Measurements from ENCODE around the gene KCTD10. TPM values are rescaled to one million over a fixed set of nuclear protein-coding genes. Genes with fewer than 3 reads are reported as not detected.
A peak's percentile ranks its signal among the peaks of the same experiment; 100 is the strongest.

Gene KCTD10
- total and polyA plus RNA-seq, 5 donors from 2014 or later: 26.4 to 38.7 (median 28.7) TPM

- Histone ChIP-seq H3K36me3 (ENCODE audit: control insufficient read depth, insufficient read depth, low read length) (peaks cover 91% of the 10 kb centered on the region), H3K9me3 (ENCODE audit: control insufficient read depth in 2 of 2, low read length in 2 of 2) (no peaks in the 10 kb centered on the region), H3K4me3 (ENCODE audit: low read depth, low read length) (no peak overlapping the region), H3K27me3 (ENCODE audit: control insufficient read depth, insufficient read depth, low read length) (no peaks in the 10 kb centered on the region), H3K4me1 (ENCODE audit: control insufficient read depth, insufficient read depth, low read length, poor library complexity, severe bottlenecking) (no peaks in the 10 kb centered on the region), H3K27ac (ENCODE audit: insufficient read depth, low read length, poor library complexity, severe bottlenecking) (no peak overlapping the region)
- H3K27ac Mint-ChIP-seq: no peak overlapping the region
- H3K9me3 Mint-ChIP-seq: no peaks in the 10 kb centered on the region
- H3K36me3 Mint-ChIP-seq: peaks cover 47% of the 10 kb centered on the region
- H3K4me1 Mint-ChIP-seq: no peaks in the 10 kb centered on the region
- H3K4me3 Mint-ChIP-seq: no peak overlapping the region
- DNase-seq: no peak
- ATAC-seq (ENCODE audit: low read depth in 2 of 2): no peak
- H3K27me3 Mint-ChIP-seq: no peaks in the 10 kb centered on the region
Observed at GRCh38 chr12:109487181-109488050, 10.3 kb upstream of the KCTD10 start.

GRCh38 chr12:109485201-109485600 is 8.1 kb upstream of the KCTD10 start:
- Mint-ChIP-seq H3K4me1 (peaks cover 0 to 2% (median under 1%) of the 10 kb centered on the region in 4 donors), H3K36me3 (peaks cover 41% of the 10 kb centered on the region), H3K27me3 (no peaks in the 10 kb centered on the region), H3K4me3 (no peak overlapping the region), H3K9me3 (no peaks in the 10 kb centered on the region), H3K27ac (no peak overlapping the region)
- no peak for DNase-seq
- Histone ChIP-seq H3K4me3 (ENCODE audit: low read depth, low read length) (no peak overlapping the region), H3K4me1 (ENCODE audit: control insufficient read depth, insufficient read depth, low read length, poor library complexity, severe bottlenecking) (no peaks in the 10 kb centered on the region), H3K9me3 (ENCODE audit: control insufficient read depth in 2 of 2, low read length in 2 of 2) (no peaks in the 10 kb centered on the region), H3K27ac (ENCODE audit: insufficient read depth, low read length, poor library complexity, severe bottlenecking) (no peak overlapping the region), H3K27me3 (ENCODE audit: control insufficient read depth, insufficient read depth, low read length) (no peaks in the 10 kb centered on the region), H3K36me3 (ENCODE audit: control insufficient read depth, insufficient read depth, low read length) (peaks cover 71% of the 10 kb centered on the region)
- ATAC-seq (ENCODE audit: low read depth in 2 of 2): no peak

GRCh38 chr12:109483346-109483745 is 6.2 kb upstream of the KCTD10 start:
- Mint-ChIP-seq H3K9me3 (no peaks in the 10 kb centered on the region), H3K4me3 (no peak overlapping the region), H3K27ac (no peak overlapping the region), H3K27me3 (no peaks in the 10 kb centered on the region), H3K36me3 (peaks cover 28% of the 10 kb centered on the region), H3K4me1 (peaks cover 13 to 17% (median 15%) of the 10 kb centered on the region in 4 donors)
- Histone ChIP-seq H3K4me1 (ENCODE audit: control insufficient read depth, insufficient read depth, low read length, poor library complexity, severe bottlenecking) (peaks cover 10% of the 10 kb centered on the region), H3K27ac (ENCODE audit: insufficient read depth, low read length, poor library complexity, severe bottlenecking) (no peak overlapping the region), H3K4me3 (ENCODE audit: low read depth, low read length) (no peak overlapping the region), H3K9me3 (ENCODE audit: control insufficient read depth in 2 of 2, low read length in 2 of 2) (no peaks in the 10 kb centered on the region), H3K27me3 (ENCODE audit: control insufficient read depth, insufficient read depth, low read length) (no peaks in the 10 kb centered on the region), H3K36me3 (ENCODE audit: control insufficient read depth, insufficient read depth, low read length) (peaks cover 53% of the 10 kb centered on the region)
- DNase-seq: no peak
- ATAC-seq (ENCODE audit: low read depth in 2 of 2): no peak

- Histone ChIP-seq H3K4me1 (ENCODE audit: control insufficient read depth, insufficient read depth, low read length, poor library complexity, severe bottlenecking) (peaks cover 14% of the 10 kb centered on the region), H3K27me3 (ENCODE audit: control insufficient read depth, insufficient read depth, low read length) (no peaks in the 10 kb centered on the region), H3K9me3 (ENCODE audit: control insufficient read depth in 2 of 2, low read length in 2 of 2) (no peaks in the 10 kb centered on the region), H3K4me3 (ENCODE audit: low read depth, low read length) (no peak overlapping the region), H3K27ac (ENCODE audit: insufficient read depth, low read length, poor library complexity, severe bottlenecking) (no peak overlapping the region), H3K36me3 (ENCODE audit: control insufficient read depth, insufficient read depth, low read length) (peaks cover 48% of the 10 kb centered on the region)
- Mint-ChIP-seq H3K4me3 (no peak overlapping the region), H3K9me3 (no peaks in the 10 kb centered on the region), H3K36me3 (peaks cover 28% of the 10 kb centered on the region), H3K27me3 (no peaks in the 10 kb centered on the region), H3K4me1 (peaks cover 13 to 22% (median 15%) of the 10 kb centered on the region in 4 donors), H3K27ac (no peak overlapping the region)
- ATAC-seq (ENCODE audit: low read depth in 2 of 2): no peak
- no peak for DNase-seq
Observed at GRCh38 chr12:109482894-109483293, 5.8 kb upstream of the KCTD10 start.

- DNase-seq (no peak), ATAC-seq (ENCODE audit: low read depth in 2 of 2) (no peak)
- no peak overlapping the region for H3K27ac Mint-ChIP-seq
- peaks cover 28% of the 10 kb centered on the region for H3K36me3 Mint-ChIP-seq
- H3K36me3 ChIP-seq (ENCODE audit: control insufficient read depth, insufficient read depth, low read length): peaks cover 44% of the 10 kb centered on the region
- peak overlapping the region in 1 of 4 donors; percentile 15 for H3K4me3 Mint-ChIP-seq
- no peaks in the 10 kb centered on the region for H3K27me3 ChIP-seq (ENCODE audit: control insufficient read depth, insufficient read depth, low read length)
- H3K9me3 Mint-ChIP-seq: no peaks in the 10 kb centered on the region
- H3K27ac ChIP-seq (ENCODE audit: insufficient read depth, low read length, poor library complexity, severe bottlenecking): no peak overlapping the region
- H3K4me1 Mint-ChIP-seq: peaks cover 14 to 26% (median 16%) of the 10 kb centered on the region in 4 donors
- no peak overlapping the region for H3K4me3 ChIP-seq (ENCODE audit: low read depth, low read length)
- H3K9me3 ChIP-seq (ENCODE audit: control insufficient read depth in 2 of 2, low read length in 2 of 2): no peaks in the 10 kb centered on the region
- peaks cover 17% of the 10 kb centered on the region for H3K4me1 ChIP-seq (ENCODE audit: control insufficient read depth, insufficient read depth, low read length, poor library complexity, severe bottlenecking)
- no peaks in the 10 kb centered on the region for H3K27me3 Mint-ChIP-seq
Observed at GRCh38 chr12:109482491-109482890, 5.4 kb upstream of the KCTD10 start.

GRCh38 chr12:109481863-109482262 is 4.8 kb upstream of the KCTD10 start:
- Mint-ChIP-seq H3K36me3 (peaks cover 24% of the 10 kb centered on the region), H3K4me1 (peaks cover 14 to 32% (median 19%) of the 10 kb centered on the region in 4 donors), H3K9me3 (no peaks in the 10 kb centered on the region), H3K27ac (no peak overlapping the region), H3K27me3 (peaks cover 5% of the 10 kb centered on the region), H3K4me3 (peak overlapping the region in 1 of 4 donors; percentile 15)
- DNase-seq (no peak), ATAC-seq (ENCODE audit: low read depth in 2 of 2) (no peak)
- Histone ChIP-seq H3K4me3 (ENCODE audit: low read depth, low read length) (no peak overlapping the region), H3K9me3 (ENCODE audit: control insufficient read depth in 2 of 2, low read length in 2 of 2) (no peaks in the 10 kb centered on the region), H3K27me3 (ENCODE audit: control insufficient read depth, insufficient read depth, low read length) (no peaks in the 10 kb centered on the region), H3K36me3 (ENCODE audit: control insufficient read depth, insufficient read depth, low read length) (peaks cover 38% of the 10 kb centered on the region), H3K27ac (ENCODE audit: insufficient read depth, low read length, poor library complexity, severe bottlenecking) (no peak overlapping the region), H3K4me1 (ENCODE audit: control insufficient read depth, insufficient read depth, low read length, poor library complexity, severe bottlenecking) (peaks cover 19% of the 10 kb centered on the region)

GRCh38 chr12:109480356-109480755 is 3.3 kb upstream of the KCTD10 start:
- Mint-ChIP-seq H3K27ac (no peak overlapping the region), H3K4me3 (no peak overlapping the region), H3K9me3 (no peaks in the 10 kb centered on the region), H3K36me3 (peaks cover 13% of the 10 kb centered on the region), H3K27me3 (peaks cover 5% of the 10 kb centered on the region), H3K4me1 (peaks cover 15 to 47% (median 33%) of the 10 kb centered on the region in 4 donors)
- Histone ChIP-seq H3K36me3 (ENCODE audit: control insufficient read depth, insufficient read depth, low read length) (peaks cover 23% of the 10 kb centered on the region), H3K4me3 (ENCODE audit: low read depth, low read length) (no peak overlapping the region), H3K9me3 (ENCODE audit: control insufficient read depth in 2 of 2, low read length in 2 of 2) (no peaks in the 10 kb centered on the region), H3K27me3 (ENCODE audit: control insufficient read depth, insufficient read depth, low read length) (no peaks in the 10 kb centered on the region), H3K4me1 (ENCODE audit: control insufficient read depth, insufficient read depth, low read length, poor library complexity, severe bottlenecking) (peaks cover 33% of the 10 kb centered on the region), H3K27ac (ENCODE audit: insufficient read depth, low read length, poor library complexity, severe bottlenecking) (no peak overlapping the region)
- no peak for ATAC-seq (ENCODE audit: low read depth in 2 of 2)
- DNase-seq: no peak

- peaks cover 5% of the 10 kb centered on the region for H3K27me3 Mint-ChIP-seq
- no peak overlapping the region for H3K27ac Mint-ChIP-seq
Observed at GRCh38 chr12:109479761-109480160, 2.7 kb upstream of the KCTD10 start.

More at GRCh38 chr12:109479761-109480160, 2.7 kb upstream of the KCTD10 start:
- H3K36me3 Mint-ChIP-seq: peaks cover 7% of the 10 kb centered on the region
- Histone ChIP-seq H3K36me3 (ENCODE audit: control insufficient read depth, insufficient read depth, low read length) (peaks cover 17% of the 10 kb centered on the region), H3K27ac (ENCODE audit: insufficient read depth, low read length, poor library complexity, severe bottlenecking) (no peak overlapping the region), H3K4me1 (ENCODE audit: control insufficient read depth, insufficient read depth, low read length, poor library complexity, severe bottlenecking) (peaks cover 33% of the 10 kb centered on the region), H3K4me3 (ENCODE audit: low read depth, low read length) (no peak overlapping the region), H3K27me3 (ENCODE audit: control insufficient read depth, insufficient read depth, low read length) (no peaks in the 10 kb centered on the region), H3K9me3 (ENCODE audit: control insufficient read depth in 2 of 2, low read length in 2 of 2) (no peaks in the 10 kb centered on the region)
- no peaks in the 10 kb centered on the region for H3K9me3 Mint-ChIP-seq
- peaks cover 18 to 52% (median 36%) of the 10 kb centered on the region in 4 donors for H3K4me1 Mint-ChIP-seq
- ATAC-seq (ENCODE audit: low read depth in 2 of 2): no peak
- DNase-seq: no peak
- peak overlapping the region in 3 of 4 donors; percentile 13 to 81 (median 39) for H3K4me3 Mint-ChIP-seq

Data from CD4-positive, CD25-positive, alpha-beta regulatory T cell (primary cell).